ENCODE data around the gene RPS6KA2. TPM values are rescaled to one million over a fixed set of nuclear protein-coding genes. Genes with fewer than 3 reads are reported as not detected.

RPS6KA2 gene
- total and polyA plus RNA-seq, 2 donors (not counting 3 experiments of a cell fraction or from before 2014, with no cell fraction given) = 54.5 to 75.8 TPM

DNA sequence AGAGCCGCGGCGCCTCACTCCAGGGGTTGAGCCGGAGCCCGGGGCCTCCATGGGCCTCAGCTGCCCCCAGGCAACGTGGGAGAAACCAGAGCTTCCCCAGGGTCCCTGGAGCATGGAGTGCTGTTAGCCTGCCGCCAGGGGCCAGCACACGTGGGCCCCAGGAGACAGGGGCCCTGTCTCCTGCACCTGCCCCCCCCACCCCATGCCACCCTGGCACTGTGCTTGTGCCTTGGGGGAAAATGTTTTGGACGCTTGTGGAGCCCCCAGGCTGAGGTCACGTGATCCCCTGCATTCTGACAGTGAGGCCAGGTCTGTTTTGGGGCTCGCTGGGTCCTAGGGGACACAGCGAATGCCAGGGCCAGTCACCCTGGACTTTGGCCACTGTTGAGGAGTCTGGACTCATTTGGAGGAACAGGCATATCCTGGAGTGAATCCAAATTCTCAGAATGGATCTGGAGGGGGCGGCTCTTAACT lies 214.1 kb downstream of the RPS6KA2 start:
- ChIA-PET CTCF (no interaction called here), POLR2A (no interaction called here)
- no peak for DNase-seq (ENCODE audit: low read depth, low spot score)
- Histone ChIP-seq H3K4me3 (replicated peaks in 1 of 3; ENCODE audit: insufficient read depth in 1 of 3, low read depth in 1 of 3, low read length in 3 of 3) (no peak overlapping the region), H3K9me1 (replicated peaks; ENCODE audit: control insufficient read depth, extremely low read depth, insufficient read depth, low read length) (no peaks in the 10 kb centered on the region), H2AFZ (ENCODE audit: low read depth, low read length) (no peak overlapping the region), H3K27ac (ENCODE audit: insufficient read depth, low read depth, low read length) (no peak overlapping the region), H3K79me2 (ENCODE audit: control insufficient read depth, insufficient read depth, low read length) (no peaks in the 10 kb centered on the region), H3K36me3 (ENCODE audit: control insufficient read depth in 2 of 2, extremely low read depth in 1 of 2, insufficient read depth in 2 of 2, low read length in 2 of 2) (peaks cover 2 to 41% of the 10 kb centered on the region in 2 experiments), H4K20me1 (replicated peaks; ENCODE audit: control insufficient read depth, extremely low read depth, insufficient read depth, low read length) (no peaks in the 10 kb centered on the region), H3K9me3 (replicated peaks; ENCODE audit: control insufficient read depth, insufficient read depth, low read length) (no peaks in the 10 kb centered on the region), H3K9ac (replicated peaks; ENCODE audit: extremely low read depth, insufficient read depth, low read length) (no peak overlapping the region), H3K4me2 (ENCODE audit: insufficient read depth, low read length) (no peak overlapping the region), H3K4me1 (ENCODE audit: control insufficient read depth, extremely low read depth, insufficient read depth, low read length) (no peaks in the 10 kb centered on the region), H3K27me3 (ENCODE audit: control insufficient read depth in 2 of 2, insufficient read depth in 2 of 2, low read length in 2 of 2) (no peaks in the 10 kb centered on the region)
- no TSS peak for BruUV-seq (replicated peaks)
- no peak for FAIRE-seq
- dilution Hi-C loops (cut with MboI; ENCODE audit: extremely low pct_ligation_motif_present, low sequenced_read_pairs) = no loop called here
- TF ChIP-seq EZH2 (IDR thresholded peaks at IDR 0.05; ENCODE audit: borderline replicate concordance, low read depth, low read length, severe bottlenecking) = no peak
- TF ChIP-seq, protein P1, sequence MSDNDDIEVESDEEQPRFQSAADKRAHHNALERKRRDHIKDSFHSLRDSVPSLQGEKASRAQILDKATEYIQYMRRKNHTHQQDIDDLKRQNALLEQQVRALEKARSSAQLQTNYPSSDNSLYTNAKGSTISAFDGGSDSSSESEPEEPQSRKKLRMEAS (IDR thresholded peaks at IDR 0.05; ENCODE audit: insufficient read depth, insufficient read length) = no peak
- TF ChIP-seq FOS (IDR thresholded peaks at IDR 0.05; ENCODE audit: borderline replicate concordance, insufficient read depth, low read length) = no peak
- TF ChIP-seq, protein P2, sequence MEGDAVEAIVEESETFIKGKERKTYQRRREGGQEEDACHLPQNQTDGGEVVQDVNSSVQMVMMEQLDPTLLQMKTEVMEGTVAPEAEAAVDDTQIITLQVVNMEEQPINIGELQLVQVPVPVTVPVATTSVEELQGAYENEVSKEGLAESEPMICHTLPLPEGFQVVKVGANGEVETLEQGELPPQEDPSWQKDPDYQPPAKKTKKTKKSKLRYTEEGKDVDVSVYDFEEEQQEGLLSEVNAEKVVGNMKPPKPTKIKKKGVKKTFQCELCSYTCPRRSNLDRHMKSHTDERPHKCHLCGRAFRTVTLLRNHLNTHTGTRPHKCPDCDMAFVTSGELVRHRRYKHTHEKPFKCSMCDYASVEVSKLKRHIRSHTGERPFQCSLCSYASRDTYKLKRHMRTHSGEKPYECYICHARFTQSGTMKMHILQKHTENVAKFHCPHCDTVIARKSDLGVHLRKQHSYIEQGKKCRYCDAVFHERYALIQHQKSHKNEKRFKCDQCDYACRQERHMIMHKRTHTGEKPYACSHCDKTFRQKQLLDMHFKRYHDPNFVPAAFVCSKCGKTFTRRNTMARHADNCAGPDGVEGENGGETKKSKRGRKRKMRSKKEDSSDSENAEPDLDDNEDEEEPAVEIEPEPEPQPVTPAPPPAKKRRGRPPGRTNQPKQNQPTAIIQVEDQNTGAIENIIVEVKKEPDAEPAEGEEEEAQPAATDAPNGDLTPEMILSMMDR (IDR thresholded peaks at IDR 0.05; ENCODE audit: extremely low read depth in 1 of 2, insufficient read depth in 1 of 2, low read depth in 1 of 2, low read length in 2 of 2) = no peak
- TF ChIP-seq POLR2AphosphoS5 (IDR thresholded peaks at IDR 0.05; ENCODE audit: insufficient read depth, low read depth, low read length) = no peak
- TF ChIP-seq GATA2 (IDR thresholded peaks at IDR 0.05; ENCODE audit: insufficient read depth, insufficient read length, low read depth, low read length) = no peak
- no peak for TF ChIP-seq POLR2A (IDR thresholded peaks at IDR 0.05; ENCODE audit: low read depth, low read length)
- TF ChIP-seq JUN (IDR thresholded peaks at IDR 0.05; ENCODE audit: borderline replicate concordance, insufficient read depth, insufficient read length, low read depth) = no peak
- no peak for TF ChIP-seq MYC (IDR thresholded peaks at IDR 0.05; ENCODE audit: low read depth, low read length)
- intact Hi-C loops (cut with micrococcal nuclease) = no loop called here

All from endothelial cell of umbilical vein (primary cell).